Breast epithelium (tissue), 3 donors: ENCODE data around the gene CYTH1.

Experiments used
- CTCF ChIP-seq, 3 donors: fragments of 450-650 bp; IDR thresholded peaks; one replicate each; pipeline ENCODE4 v1.5.1; 2016 to 2017; ENCODE audit warnings: antibody characterized with exemption in 3 of 3, mild to moderate bottlenecking in 3 of 3, moderate library complexity in 3 of 3
- POLR2A ChIP-seq: fragments of 450-650 bp; IDR thresholded peaks from one replicate; pipeline ENCODE4 v1.6.1; 2016; ENCODE audit warnings: antibody characterized with exemption, mild to moderate bottlenecking, moderate library complexity

- no peak for TF ChIP-seq CTCF (IDR thresholded peaks at IDR 0.05)
- TF ChIP-seq POLR2A: no peak
Observed at GRCh38 chr17:78783711-78784324, 1.7 kb upstream of the CYTH1 start.
